ENCODE results near the gene ZNF69.
"Not testable (repeated sequence)": the region's sequence is repeated elsewhere in the genome, so short reads cannot be mapped to it uniquely, and the experiment has no call there.

The ZNF69 gene

GRCh38 chr19:11948646-11949045, 61.1 kb downstream of the ZNF69 start:
- DNase-seq (ENCODE audit: low spot score): no peak
- no peak for TF ChIP-seq CTCF (IDR thresholded peaks at IDR 0.05; ENCODE audit: borderline replicate concordance, control extremely low read depth, extremely low read depth, insufficient read depth, missing control alignments)
- in situ Hi-C loops (cut with MboI; ENCODE audit: low sequenced_read_pairs, unreplicated experiment): no loop called here

DNA sequence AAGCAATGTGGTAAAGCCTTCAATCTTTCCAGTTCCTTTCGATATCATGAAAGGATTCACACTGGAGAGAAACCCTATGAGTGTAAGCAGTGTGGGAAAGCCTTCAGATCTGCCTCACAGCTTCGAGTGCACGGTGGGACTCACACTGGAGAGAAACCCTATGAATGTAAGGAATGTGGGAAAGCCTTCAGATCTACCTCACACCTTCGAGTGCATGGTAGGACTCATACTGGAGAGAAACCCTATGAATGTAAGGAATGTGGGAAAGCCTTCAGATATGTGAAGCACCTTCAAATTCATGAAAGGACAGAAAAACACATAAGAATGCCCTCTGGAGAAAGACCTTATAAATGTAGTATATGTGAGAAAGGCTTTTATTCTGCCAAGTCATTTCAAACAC, 61.6 kb downstream of the ZNF69 start:
- TF ChIP-seq CTCF (IDR thresholded peaks at IDR 0.05; ENCODE audit: borderline replicate concordance, control extremely low read depth, extremely low read depth, insufficient read depth, missing control alignments): no peak
- in situ Hi-C loops (cut with MboI; ENCODE audit: low sequenced_read_pairs, unreplicated experiment): no loop called here
- DNase-seq (ENCODE audit: low spot score): no peak

DNA sequence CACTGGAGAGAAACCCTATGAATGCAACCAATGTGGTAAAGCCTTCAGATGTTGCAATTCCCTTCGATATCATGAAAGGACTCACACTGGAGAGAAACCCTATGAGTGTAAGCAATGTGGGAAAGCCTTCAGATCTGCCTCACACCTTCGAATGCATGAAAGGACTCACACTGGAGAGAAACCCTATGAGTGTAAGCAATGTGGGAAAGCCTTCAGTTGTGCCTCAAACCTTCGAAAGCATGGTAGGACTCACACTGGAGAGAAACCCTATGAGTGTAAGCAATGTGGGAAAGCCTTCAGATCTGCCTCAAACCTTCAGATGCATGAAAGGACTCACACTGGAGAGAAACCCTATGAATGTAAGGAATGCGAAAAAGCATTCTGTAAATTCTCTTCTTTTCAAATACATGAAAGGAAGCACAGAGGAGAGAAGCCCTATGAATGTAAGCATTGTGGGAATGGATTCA, 62.1 kb downstream of the ZNF69 start:
- in situ Hi-C loops (cut with MboI; ENCODE audit: low sequenced_read_pairs, unreplicated experiment); DNase-seq (ENCODE audit: low spot score): not testable (repeated sequence)

- no peak for TF ChIP-seq CTCF (IDR thresholded peaks at IDR 0.05; ENCODE audit: borderline replicate concordance, control extremely low read depth, extremely low read depth, insufficient read depth, missing control alignments)
- in situ Hi-C loops (cut with MboI; ENCODE audit: low sequenced_read_pairs, unreplicated experiment): no loop called here
- no peak for DNase-seq (ENCODE audit: low spot score)
Observed at GRCh38 chr19:11950312-11950711, 62.7 kb downstream of the ZNF69 start.

All from GM13976 (cell line).